Measurements from ENCODE around the gene FTH1.
"Not testable (repeated sequence)": the region's sequence is repeated elsewhere in the genome, so short reads cannot be mapped to it uniquely, and the experiment has no call there.

The FTH1 gene

GRCh38 chr11:61969391-61969758 lies 1.9 kb upstream of the FTH1 start:
- Histone ChIP-seq H3K4me1 (ENCODE audit: control insufficient read depth in 1 of 2, insufficient read depth in 2 of 2, low read length in 2 of 2) (peaks cover 37 to 42% of the 10 kb centered on the region in 2 donors), H3K27me3 (ENCODE audit: low read depth, low read length) (no peaks in the 10 kb centered on the region), H3K9me3 (ENCODE audit: control insufficient read depth in 1 of 2, low read length in 2 of 2) (no peaks in the 10 kb centered on the region), H3K36me3 (ENCODE audit: control insufficient read depth in 1 of 2, insufficient read depth in 2 of 2, low read length in 2 of 2) (peaks cover 13 to 36% of the 10 kb centered on the region in 2 donors), H3K4me3 (ENCODE audit: low read depth in 1 of 2, low read length in 2 of 2) (no peak overlapping the region), H3K27ac (ENCODE audit: low read length) (peak overlapping the region; percentile 72)

- peaks cover 18 to 41% of the 10 kb centered on the region in 2 donors for H3K36me3 ChIP-seq (ENCODE audit: control insufficient read depth in 1 of 2, insufficient read depth in 2 of 2, low read length in 2 of 2)
- H3K4me1 ChIP-seq (ENCODE audit: control insufficient read depth in 1 of 2, insufficient read depth in 2 of 2, low read length in 2 of 2), result peaks cover 41 to 45% of the 10 kb centered on the region in 2 donors
- H3K4me3 ChIP-seq (ENCODE audit: low read depth in 1 of 2, low read length in 2 of 2), result peak overlapping the region; percentile 83 to 100
- no peaks in the 10 kb centered on the region for H3K27me3 ChIP-seq (ENCODE audit: low read depth, low read length)
- H3K9me3 ChIP-seq (ENCODE audit: control insufficient read depth in 1 of 2, low read length in 2 of 2), result no peaks in the 10 kb centered on the region
- H3K27ac ChIP-seq (ENCODE audit: low read length), result peak overlapping the region; percentile 96
Observed at GRCh38 chr11:61968758-61969390, 1.4 kb upstream of the FTH1 start.

- Histone ChIP-seq H3K36me3 (ENCODE audit: control insufficient read depth in 1 of 2, insufficient read depth in 2 of 2, low read length in 2 of 2) (peaks cover 25 to 47% of the 10 kb centered on the region in 2 donors), H3K9me3 (ENCODE audit: control insufficient read depth in 1 of 2, low read length in 2 of 2) (no peaks in the 10 kb centered on the region), H3K27me3 (ENCODE audit: low read depth, low read length) (no peaks in the 10 kb centered on the region), H3K4me3 (ENCODE audit: low read depth in 1 of 2, low read length in 2 of 2) (peak overlapping the region; percentile 83 to 100), H3K4me1 (ENCODE audit: control insufficient read depth in 1 of 2, insufficient read depth in 2 of 2, low read length in 2 of 2) (peaks cover 41% of the 10 kb centered on the region in 2 donors), H3K27ac (ENCODE audit: low read length) (peak overlapping the region; percentile 96)
Observed at GRCh38 chr11:61967924-61968757, 707 bp upstream of the FTH1 start.

GRCh38 chr11:61966734-61967115 lies 709 bp downstream of the FTH1 start:
- Histone ChIP-seq H3K36me3 (ENCODE audit: control insufficient read depth in 1 of 2, insufficient read depth in 2 of 2, low read length in 2 of 2) (peaks cover 27 to 49% of the 10 kb centered on the region in 2 donors), H3K9me3 (ENCODE audit: control insufficient read depth in 1 of 2, low read length in 2 of 2) (no peaks in the 10 kb centered on the region), H3K27me3 (ENCODE audit: low read depth, low read length) (no peaks in the 10 kb centered on the region), H3K4me3 (ENCODE audit: low read depth in 1 of 2, low read length in 2 of 2) (peak overlapping the region; percentile 100), H3K4me1 (ENCODE audit: control insufficient read depth in 1 of 2, insufficient read depth in 2 of 2, low read length in 2 of 2) (peaks cover 38 to 49% of the 10 kb centered on the region in 2 donors), H3K27ac (ENCODE audit: low read length) (peak overlapping the region; percentile 97)

GRCh38 chr11:61964666-61965271 lies 2.7 kb downstream of the FTH1 start:
- peak overlapping the region; percentile 97 for H3K27ac ChIP-seq (ENCODE audit: low read length)
- H3K9me3 ChIP-seq (ENCODE audit: control insufficient read depth in 1 of 2, low read length in 2 of 2); H3K27me3 ChIP-seq (ENCODE audit: low read depth, low read length): not testable (repeated sequence)
- peaks cover 26 to 51% of the 10 kb centered on the region in 2 donors for H3K4me1 ChIP-seq (ENCODE audit: control insufficient read depth in 1 of 2, insufficient read depth in 2 of 2, low read length in 2 of 2)
- H3K36me3 ChIP-seq (ENCODE audit: control insufficient read depth in 1 of 2, insufficient read depth in 2 of 2, low read length in 2 of 2), result peaks cover 27 to 39% of the 10 kb centered on the region in 2 donors
- peak overlapping the region; percentile 100 for H3K4me3 ChIP-seq (ENCODE audit: low read depth in 1 of 2, low read length in 2 of 2)

- H3K27ac ChIP-seq (ENCODE audit: low read length), result peak overlapping the region; percentile 97
- no peaks in the 10 kb centered on the region for H3K9me3 ChIP-seq (ENCODE audit: control insufficient read depth in 1 of 2, low read length in 2 of 2)
- peaks cover 27 to 44% of the 10 kb centered on the region in 2 donors for H3K36me3 ChIP-seq (ENCODE audit: control insufficient read depth in 1 of 2, insufficient read depth in 2 of 2, low read length in 2 of 2)
- H3K27me3 ChIP-seq (ENCODE audit: low read depth, low read length), result no peaks in the 10 kb centered on the region
- H3K4me3 ChIP-seq (ENCODE audit: low read depth in 1 of 2, low read length in 2 of 2), result peak overlapping the region; percentile 100
- peaks cover 24 to 49% of the 10 kb centered on the region in 2 donors for H3K4me1 ChIP-seq (ENCODE audit: control insufficient read depth in 1 of 2, insufficient read depth in 2 of 2, low read length in 2 of 2)
Observed at GRCh38 chr11:61964058-61964665, 3.3 kb downstream of the FTH1 start.

- H3K27ac ChIP-seq (ENCODE audit: low read length), result peak overlapping the region; percentile 97
- peak overlapping the region in 1 of 2 donors; percentile 100 for H3K4me3 ChIP-seq (ENCODE audit: low read depth in 1 of 2, low read length in 2 of 2)
- peaks cover 33 to 44% of the 10 kb centered on the region in 2 donors for H3K36me3 ChIP-seq (ENCODE audit: control insufficient read depth in 1 of 2, insufficient read depth in 2 of 2, low read length in 2 of 2)
- no peaks in the 10 kb centered on the region for H3K9me3 ChIP-seq (ENCODE audit: control insufficient read depth in 1 of 2, low read length in 2 of 2)
- peaks cover 19 to 44% of the 10 kb centered on the region in 2 donors for H3K4me1 ChIP-seq (ENCODE audit: control insufficient read depth in 1 of 2, insufficient read depth in 2 of 2, low read length in 2 of 2)
- no peaks in the 10 kb centered on the region for H3K27me3 ChIP-seq (ENCODE audit: low read depth, low read length)
Observed at GRCh38 chr11:61963282-61964057, 4.0 kb downstream of the FTH1 start.

- H3K36me3 ChIP-seq (ENCODE audit: control insufficient read depth in 1 of 2, insufficient read depth in 2 of 2, low read length in 2 of 2), result peaks cover 33 to 49% of the 10 kb centered on the region in 2 donors
- no peak overlapping the region for H3K4me3 ChIP-seq (ENCODE audit: low read depth in 1 of 2, low read length in 2 of 2)
- peaks cover 17 to 44% of the 10 kb centered on the region in 2 donors for H3K4me1 ChIP-seq (ENCODE audit: control insufficient read depth in 1 of 2, insufficient read depth in 2 of 2, low read length in 2 of 2)
Observed at GRCh38 chr11:61963016-61963281, 4.5 kb downstream of the FTH1 start.

GRCh38 chr11:61962213-61963015 lies 5.0 kb downstream of the FTH1 start:
- peaks cover 33 to 50% of the 10 kb centered on the region in 2 donors for H3K36me3 ChIP-seq (ENCODE audit: control insufficient read depth in 1 of 2, insufficient read depth in 2 of 2, low read length in 2 of 2)

More at GRCh38 chr11:61963016-61963281, 4.5 kb downstream of the FTH1 start:
- Histone ChIP-seq H3K9me3 (ENCODE audit: control insufficient read depth in 1 of 2, low read length in 2 of 2) (no peaks in the 10 kb centered on the region), H3K27me3 (ENCODE audit: low read depth, low read length) (no peaks in the 10 kb centered on the region), H3K27ac (ENCODE audit: low read length) (peak overlapping the region; percentile 97)

GRCh38 chr11:61961570-61962212 lies 5.7 kb downstream of the FTH1 start:
- Histone ChIP-seq H3K36me3 (ENCODE audit: control insufficient read depth in 1 of 2, insufficient read depth in 2 of 2, low read length in 2 of 2) (peaks cover 33 to 48% of the 10 kb centered on the region in 2 donors), H3K27ac (ENCODE audit: low read length) (peak overlapping the region; percentile 28)

More at GRCh38 chr11:61962213-61963015, 5.0 kb downstream of the FTH1 start:
- Histone ChIP-seq H3K27ac (ENCODE audit: low read length) (peak overlapping the region; percentile 97), H3K9me3 (ENCODE audit: control insufficient read depth in 1 of 2, low read length in 2 of 2) (no peaks in the 10 kb centered on the region), H3K4me3 (ENCODE audit: low read depth in 1 of 2, low read length in 2 of 2) (no peak overlapping the region), H3K27me3 (ENCODE audit: low read depth, low read length) (no peaks in the 10 kb centered on the region), H3K4me1 (ENCODE audit: control insufficient read depth in 1 of 2, insufficient read depth in 2 of 2, low read length in 2 of 2) (peaks cover 17 to 44% of the 10 kb centered on the region in 2 donors)

More at GRCh38 chr11:61961570-61962212, 5.7 kb downstream of the FTH1 start:
- no peaks in the 10 kb centered on the region for H3K9me3 ChIP-seq (ENCODE audit: control insufficient read depth in 1 of 2, low read length in 2 of 2)
- H3K4me3 ChIP-seq (ENCODE audit: low read depth in 1 of 2, low read length in 2 of 2), result no peak overlapping the region
- H3K4me1 ChIP-seq (ENCODE audit: control insufficient read depth in 1 of 2, insufficient read depth in 2 of 2, low read length in 2 of 2), result peaks cover 17 to 44% of the 10 kb centered on the region in 2 donors
- H3K27me3 ChIP-seq (ENCODE audit: low read depth, low read length), result no peaks in the 10 kb centered on the region

All from muscle layer of duodenum (tissue), 2 donors.